Left lobe of liver (tissue), 2 donors: ENCODE data around the gene ADRA2B. TPM values are rescaled to one million over a fixed set of nuclear protein-coding genes. Genes with fewer than 3 reads are reported as not detected.
"Not testable (repeated sequence)": the region's sequence is repeated elsewhere in the genome, so short reads cannot be mapped to it uniquely, and the experiment has no call there.

Experiments used
- ATAC-seq: fragments of 200-7000 bp; cut with Tn5 transposase; one replicate; pipeline ENCODE4 v1.9.1; 2020; ENCODE audit warnings: mild to moderate bottlenecking, moderate library complexity
- DNase-seq: peaks from one replicate; pipeline ENCODE4 v3.0.0-alpha.2; 2020; ENCODE audit warnings: low spot score
- total RNA-seq: library from RNA; stranded (reverse); gene quantifications from one replicate; pipeline ENCODE4 v1.2.1, GENCODE V29; 2021
- donor health status: DM: no; HTN: no; CAD: no; lungs with moderate emphysema.
- donor health status: DM: no; HTN: yes; CAD: no.

The ADRA2B gene
- total RNA-seq, 1 donor from 2014 or later = 11.4 TPM

GRCh38 chr2:96150791-96151594, 34.6 kb upstream of the ADRA2B start:
- ATAC-seq (no peak), DNase-seq (no peak)

GRCh38 chr2:96150007-96150640, 33.8 kb upstream of the ADRA2B start:
- no peak for DNase-seq
- ATAC-seq = no peak

- no peak for ATAC-seq
- peak; percentile 65 for DNase-seq
Observed at GRCh38 chr2:96148410-96149217, 32.2 kb upstream of the ADRA2B start.

GRCh38 chr2:96147593-96148201, 31.3 kb upstream of the ADRA2B start:
- no peak for DNase-seq

DNA sequence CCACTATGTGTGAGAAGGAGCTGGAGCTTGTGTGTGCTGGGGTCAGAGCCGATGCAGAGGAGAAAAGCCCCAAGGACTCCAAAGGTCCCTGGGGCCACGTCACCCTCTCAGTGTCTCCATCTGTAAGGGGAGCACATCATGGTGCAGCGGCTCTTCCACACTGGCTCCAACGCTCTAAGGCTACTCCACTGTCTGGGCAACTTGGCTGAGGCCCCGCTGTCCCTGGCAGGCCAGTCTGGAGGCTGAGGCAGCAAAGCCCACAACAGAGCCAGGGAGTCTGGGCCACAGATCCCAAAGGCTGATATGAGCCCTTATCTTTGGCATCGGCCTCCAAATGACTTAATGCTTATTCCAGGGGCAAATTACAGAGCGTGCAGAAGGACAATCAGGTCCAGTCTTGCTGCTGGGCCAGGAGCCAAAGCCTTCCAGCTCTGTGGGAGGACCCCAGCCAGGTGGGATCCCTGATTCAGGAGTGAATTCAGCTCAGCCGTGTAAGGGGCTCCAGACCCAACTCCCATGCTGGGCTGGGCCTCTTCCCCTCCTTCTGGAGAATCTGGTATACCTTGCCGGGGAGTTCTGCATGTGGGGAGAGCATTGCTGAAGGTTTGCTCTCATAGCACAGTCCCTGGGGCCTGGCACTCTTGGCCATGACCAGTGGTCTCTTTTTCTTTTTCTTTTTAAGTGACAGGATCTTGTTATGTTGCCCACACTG, 30.7 kb upstream of the ADRA2B start:
- DNase-seq (no peak), ATAC-seq (no peak)

More at GRCh38 chr2:96147593-96148201, 31.3 kb upstream of the ADRA2B start:
- ATAC-seq = no peak

DNA sequence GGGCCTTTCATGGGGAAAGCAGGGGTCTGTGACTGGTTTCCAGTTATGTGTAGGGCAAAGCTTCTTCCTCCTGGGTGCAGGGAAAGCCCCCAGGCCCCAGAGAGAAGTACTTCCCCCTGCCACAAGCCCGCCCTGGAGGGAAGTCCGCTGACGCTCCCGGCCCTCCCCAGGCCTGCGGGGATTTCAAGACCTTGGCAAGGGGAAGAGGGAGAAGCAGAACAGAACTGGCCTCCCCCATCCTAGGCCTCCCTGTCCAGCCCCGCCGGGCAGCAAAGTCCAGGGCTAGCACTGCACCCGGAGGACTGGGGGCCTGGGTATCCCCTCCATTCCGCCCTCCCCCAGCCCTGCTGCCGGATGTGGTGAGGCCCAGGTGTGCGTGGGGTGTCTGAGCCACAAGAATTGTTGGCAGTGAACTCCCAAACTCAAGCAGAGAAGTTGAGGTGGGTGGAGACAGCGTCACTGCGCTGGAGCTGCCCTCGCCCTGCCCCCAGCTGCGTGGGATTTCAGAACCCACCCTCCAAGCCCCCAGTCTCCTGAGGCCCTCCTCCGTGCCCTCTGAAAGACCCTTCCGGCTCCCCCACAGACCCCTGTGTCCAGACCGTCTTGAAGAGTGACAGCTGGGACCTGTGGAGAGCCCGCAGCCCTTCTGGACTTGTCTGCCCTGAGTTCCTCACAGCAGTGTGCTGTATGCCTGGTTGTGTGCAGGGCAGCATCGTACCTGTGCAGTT, 29.9 kb upstream of the ADRA2B start:
- peak; percentile 3 for ATAC-seq
- peak; percentile 56 for DNase-seq

DNA sequence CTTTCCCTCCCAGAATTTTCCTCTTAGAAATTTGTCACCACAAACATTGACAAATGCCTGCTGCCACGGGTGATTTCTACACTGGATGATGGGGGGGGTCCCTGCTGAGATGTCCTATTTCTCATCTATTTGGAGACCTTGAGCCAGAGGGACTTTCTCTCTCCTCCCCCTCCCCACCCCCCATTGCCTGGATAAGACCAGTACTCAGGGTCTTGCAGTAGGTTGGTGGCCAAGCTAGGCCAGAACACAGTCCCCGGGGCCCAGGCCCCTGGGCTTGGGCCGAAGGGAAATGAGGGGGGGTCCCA, 29.4 kb upstream of the ADRA2B start:
- DNase-seq = no peak
- ATAC-seq = no peak

DNA sequence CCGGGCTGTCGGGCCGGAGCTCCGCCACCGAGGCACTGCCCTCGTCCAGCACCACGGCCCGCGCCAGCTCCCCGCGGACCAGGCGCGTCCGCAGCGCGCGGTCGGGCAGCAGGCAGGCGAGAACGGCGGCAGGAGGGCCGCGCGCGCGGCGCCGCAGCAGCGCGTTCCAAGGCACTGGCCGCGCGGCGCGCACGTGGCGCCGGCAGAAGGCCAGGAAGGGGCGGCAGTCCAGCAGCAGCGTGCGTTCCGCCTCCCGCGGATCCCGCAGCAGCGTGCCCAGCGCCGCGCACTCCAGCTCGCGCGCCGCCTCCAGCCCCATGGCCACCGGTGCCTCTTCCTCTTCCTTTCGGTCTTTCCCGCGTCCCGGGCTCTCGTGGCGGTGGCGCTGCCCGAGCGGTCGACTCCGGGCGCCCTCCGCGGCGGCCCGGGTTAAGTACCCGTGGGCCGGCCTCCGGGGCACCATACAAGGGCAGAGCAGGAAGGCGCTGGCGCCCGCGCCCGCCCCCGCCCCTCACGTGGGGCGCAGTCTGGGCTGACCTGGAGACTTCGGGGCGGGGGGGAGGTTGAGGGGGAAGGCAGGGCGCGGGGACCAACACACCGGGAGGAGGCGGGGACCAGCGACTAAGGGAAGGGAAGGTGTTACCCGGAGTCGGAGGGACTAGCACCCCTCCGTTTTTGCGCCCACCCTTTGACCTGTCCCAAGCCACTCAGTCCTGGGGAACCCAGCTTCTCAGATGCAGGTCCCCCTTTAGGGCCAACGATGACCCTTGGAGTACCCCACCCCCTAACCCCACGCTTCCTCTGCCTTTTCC, 28.9 kb upstream of the ADRA2B start, which contains the start of gene DUSP2:
TSS of gene DUSP2 (minus strand) at position 405 of the 812 bp plus-strand sequence. CDS start at position 319, 86 bp downstream.
- ATAC-seq (peak; percentile 85), DNase-seq (peak; percentile 78)

DNA sequence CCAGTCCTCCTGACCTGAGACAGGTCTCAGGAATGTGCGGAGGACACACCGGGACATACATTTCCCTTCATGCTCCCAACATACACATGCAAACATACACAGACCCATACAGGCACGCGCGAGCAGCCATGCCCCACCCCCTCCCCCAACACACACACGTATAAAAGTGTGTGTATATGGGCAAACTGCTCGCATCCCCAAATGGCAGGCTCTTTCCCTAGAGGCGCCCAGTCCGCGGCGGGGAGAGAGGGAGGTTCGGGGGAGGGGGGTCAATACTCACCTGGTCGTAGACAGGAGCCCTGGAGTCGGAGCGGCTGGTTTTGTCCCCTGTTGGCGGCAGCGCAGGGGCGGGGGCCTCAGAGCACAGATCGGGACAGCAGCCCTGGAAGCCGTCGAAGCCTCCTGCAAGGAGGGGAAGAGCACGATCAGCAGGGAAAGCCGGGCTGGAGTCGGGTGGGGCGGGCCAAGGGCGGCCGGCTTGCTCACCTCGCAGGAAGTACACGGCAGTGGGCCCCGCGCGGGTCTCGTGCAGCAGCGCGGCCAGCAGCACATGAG, 28.2 kb upstream of the ADRA2B start:
- ATAC-seq (no peak), DNase-seq (no peak)

DNA sequence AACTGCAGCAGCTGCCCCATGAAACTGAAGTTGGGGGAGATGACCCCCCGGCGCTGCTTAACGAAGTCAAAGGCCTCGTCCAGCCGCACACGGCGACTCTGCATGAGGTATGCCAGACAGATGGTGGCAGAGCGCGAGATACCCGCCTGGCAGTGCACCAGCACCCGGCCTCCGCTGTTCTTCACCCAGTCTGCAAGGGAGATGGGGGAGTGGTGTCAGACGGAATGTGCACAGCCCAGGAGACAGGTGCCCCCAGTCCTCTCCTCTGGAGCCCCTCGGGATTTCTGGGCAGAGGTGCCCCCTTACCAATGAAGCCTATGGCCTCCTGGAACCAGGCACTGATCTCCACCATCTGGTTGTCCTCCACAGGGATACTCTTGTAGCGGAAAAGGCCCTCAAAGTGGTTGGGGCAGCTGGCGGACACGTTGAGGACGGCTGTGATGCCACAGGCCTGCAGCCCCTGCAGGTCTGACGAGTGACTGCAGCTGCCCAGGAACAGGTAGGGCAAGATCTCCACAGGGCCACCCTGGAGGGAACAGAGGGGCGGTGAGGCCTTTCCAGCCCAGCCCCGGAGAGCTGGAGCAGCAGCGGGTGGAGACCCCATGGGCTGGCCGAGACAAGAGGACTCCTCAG, 27.6 kb upstream of the ADRA2B start:
- DNase-seq = no peak
- no peak for ATAC-seq

- DNase-seq (no peak), ATAC-seq (no peak)
Observed at GRCh38 chr2:96143231-96143847, 27.0 kb upstream of the ADRA2B start.

DNA sequence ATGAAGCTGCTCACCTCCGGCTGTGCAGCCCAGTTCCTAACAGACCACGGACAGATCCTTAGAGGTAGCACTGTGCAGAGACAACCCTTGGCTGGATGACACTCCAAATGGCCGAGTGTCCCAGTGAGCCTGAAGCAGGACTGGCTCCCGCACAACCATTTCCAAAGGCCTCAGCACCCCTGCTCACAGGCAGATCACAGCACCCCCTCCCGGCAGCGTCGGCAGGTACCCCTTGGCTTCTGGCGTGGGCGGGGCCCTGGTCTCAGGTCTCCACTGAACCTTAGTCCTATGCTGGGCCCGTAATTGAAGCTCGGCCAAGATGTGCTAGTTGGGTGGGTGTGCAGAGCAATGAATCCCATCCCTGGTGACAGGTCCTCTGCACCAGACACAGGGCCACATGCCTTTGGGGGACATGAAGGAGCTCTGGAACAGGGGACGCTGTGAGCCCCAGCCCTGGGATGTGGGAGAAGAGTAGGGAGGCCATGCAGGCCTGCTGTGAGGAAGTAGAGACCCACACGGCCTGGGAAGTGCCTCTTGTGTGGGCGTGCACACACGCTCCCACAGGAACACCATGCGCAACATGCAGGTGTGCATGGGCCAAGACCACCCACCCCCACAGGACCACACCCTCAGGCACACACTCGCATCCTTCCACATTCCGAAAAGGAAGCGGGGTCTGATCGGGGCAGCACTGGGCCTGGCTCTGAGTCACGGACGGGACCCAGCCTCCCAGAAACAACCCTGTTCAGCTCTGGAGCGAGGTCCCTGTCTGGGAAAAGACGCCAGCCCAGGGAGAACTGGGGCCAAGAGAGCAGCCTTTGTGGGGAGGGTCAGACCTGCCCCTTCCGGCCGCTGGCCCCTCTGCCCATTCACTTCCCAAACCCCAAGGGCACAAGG, 26.1 kb upstream of the ADRA2B start:
- ATAC-seq (no peak), DNase-seq (no peak)

DNA sequence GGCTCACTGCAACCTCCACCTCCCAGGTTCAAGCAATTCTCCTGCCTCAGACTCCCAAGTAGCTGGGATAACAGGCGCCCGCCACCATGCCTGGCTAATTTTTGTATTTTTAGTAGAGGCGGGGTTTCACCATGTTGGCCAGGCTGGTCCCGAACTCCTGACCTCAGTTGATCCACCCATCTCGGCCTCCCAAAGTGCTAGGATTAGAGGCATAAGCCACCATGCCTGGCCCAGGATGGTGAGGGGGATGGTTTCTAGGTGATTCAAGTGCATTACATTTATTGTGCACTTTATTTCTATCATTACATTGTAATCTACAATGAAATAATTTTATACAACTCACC, 25.2 kb upstream of the ADRA2B start:
- DNase-seq = not testable (repeated sequence)

GRCh38 chr2:96140941-96141623, 24.7 kb upstream of the ADRA2B start:
- DNase-seq (no peak), ATAC-seq (no peak)

More for the DNA sequence above, 25.2 kb upstream of the ADRA2B start:
- ATAC-seq = not testable (repeated sequence)

DNA sequence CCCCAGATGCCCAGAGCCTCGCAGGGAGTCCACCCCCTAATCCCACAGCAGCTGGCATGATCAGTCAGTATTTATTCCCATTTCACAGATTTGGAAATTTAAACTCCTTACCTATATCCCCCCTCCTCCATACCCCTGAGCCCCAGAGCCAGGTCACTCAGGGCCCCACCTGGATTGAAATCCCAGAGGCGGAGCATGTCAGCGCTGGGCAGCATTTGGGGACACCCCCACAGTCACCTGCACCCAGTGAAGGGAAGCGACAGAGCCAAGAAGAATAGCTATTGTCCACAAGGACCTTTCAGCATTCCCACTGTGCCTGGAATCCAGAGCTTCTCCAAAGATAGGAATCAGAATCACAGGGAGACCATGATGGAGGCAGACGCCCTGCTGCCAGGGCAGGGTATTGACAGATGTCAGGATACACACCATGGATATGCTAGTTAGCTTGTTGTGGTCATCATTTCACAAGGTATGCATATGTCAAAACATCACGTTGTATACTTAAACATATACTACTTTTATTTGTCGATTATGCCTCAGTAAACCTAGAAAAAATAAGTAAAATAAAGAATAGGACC, 22.9 kb upstream of the ADRA2B start:
- DNase-seq (no peak), ATAC-seq (no peak)
